Non-pigmented ciliary epithelial cell (primary cell): ENCODE data around the gene MCF2L2.

ENCODE experiments used
- DNase-seq: peaks from one replicate; pipeline ENCODE4 v3.0.0-alpha.2; 2010; ENCODE audit warnings: low read depth

MCF2L2 gene

DNA sequence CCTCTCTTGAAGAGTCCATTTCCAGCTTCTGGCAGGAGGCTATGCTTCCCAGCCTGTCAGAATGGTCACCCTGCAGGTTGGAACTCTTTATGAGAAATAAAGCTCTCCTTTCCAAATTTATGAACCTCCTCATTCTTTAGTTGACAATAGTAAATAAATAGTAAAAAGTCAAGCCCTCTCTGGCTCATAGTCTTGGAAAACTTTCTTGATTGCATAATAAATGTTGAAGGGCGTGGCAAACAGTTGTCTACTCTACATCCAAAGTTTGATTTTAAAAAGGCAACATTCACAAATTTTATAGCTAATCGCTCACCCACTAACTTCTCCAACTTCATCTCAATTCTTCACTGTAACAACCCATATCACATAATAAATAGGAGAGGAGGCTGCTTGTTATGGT, 58.8 kb downstream of the MCF2L2 start:
- DNase-seq, result no peak

DNA sequence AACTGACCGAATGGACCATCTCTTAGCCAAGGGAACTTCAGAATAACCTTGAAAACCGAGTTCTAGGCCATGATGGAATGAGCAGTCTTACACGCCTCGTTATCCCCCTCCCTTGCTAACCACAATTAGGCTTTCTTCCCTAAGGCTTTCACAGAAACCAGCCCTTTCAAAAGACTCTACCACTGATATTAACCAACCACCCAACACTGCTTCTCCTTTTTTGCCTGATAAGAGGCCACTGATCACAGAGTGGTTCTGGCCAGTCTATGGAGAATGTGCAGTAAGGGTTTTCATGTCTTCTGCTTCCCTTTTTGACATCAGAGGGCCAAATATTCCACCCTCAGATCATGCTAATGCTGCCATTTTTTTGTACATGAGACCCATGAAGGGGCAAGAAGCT, 59.3 kb downstream of the MCF2L2 start:
- DNase-seq, result no peak

DNA sequence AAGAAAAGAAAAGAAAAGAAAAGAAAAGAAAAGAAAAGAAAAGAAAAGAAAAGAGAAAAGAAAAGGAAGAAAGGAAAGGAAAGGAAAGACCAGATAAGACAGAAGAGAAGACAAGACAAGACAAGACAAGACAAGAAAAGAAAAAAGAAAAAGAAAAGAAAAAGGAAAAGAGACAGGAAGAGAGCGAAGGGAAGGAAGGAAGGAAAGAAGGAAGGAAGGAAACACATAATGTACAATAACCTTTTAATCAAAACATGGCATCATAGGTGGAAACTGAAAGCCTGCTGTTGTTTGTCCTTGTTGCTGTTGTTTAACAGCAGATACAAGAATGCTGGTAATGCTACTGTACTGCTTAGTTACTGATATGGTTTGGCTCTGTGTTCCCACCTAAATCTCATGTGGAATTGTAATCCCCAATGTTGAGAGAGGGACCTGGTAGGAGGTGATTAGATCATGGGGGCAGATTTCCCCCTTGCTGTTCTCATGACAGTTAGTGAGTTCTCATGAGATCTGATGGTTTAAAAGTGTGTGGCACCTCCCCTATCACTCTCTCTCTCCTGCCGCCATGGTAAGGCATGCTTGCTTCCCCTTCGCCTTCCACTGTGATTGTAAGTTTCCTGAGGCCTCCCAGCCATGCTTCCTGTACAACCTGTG, 67.3 kb downstream of the MCF2L2 start:
- DNase-seq, result no peak

DNA sequence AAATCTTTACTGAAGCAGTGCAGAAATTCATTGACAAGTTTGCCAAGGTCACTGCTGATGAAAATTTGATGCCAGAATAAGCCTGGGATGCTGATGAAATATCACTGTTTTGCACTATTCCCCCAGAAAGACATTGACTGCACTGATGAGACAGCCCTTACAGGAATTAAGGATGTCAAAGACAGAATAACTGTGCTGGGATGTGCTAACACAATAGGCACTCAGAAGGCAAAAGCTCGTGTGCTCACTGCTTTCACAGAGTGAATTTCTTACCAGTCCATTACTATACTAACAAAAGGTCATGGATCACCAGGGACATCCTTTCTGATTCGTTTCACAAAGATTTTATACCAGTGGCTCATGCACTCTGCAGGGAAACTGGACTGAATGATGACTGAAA, 69.4 kb downstream of the MCF2L2 start:
- DNase-seq, result no peak

DNA sequence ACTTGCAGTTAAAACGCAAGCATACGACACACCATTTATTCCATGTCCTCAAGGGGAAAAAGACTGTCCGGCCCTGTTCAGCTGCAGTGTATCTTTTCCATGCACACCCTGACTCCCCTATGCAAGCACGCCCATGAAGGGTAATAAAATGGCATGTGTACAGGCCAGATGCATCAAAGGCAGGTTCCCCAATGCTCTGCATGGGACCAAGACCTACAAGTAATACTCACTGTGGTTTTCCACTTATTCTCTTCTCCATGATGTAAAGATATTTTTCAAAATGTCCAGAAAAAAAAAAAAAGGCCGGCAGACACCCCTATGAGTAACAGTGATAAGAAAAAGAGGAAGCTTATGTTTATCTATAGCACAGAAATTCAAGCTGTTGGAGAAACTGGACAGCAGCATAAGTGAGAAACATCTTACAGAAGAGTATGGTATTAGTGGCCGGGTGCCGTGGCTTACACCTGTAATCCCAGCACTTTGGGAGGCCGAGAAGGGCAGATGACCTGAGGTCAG, 70.8 kb downstream of the MCF2L2 start:
- DNase-seq, result no peak

DNA sequence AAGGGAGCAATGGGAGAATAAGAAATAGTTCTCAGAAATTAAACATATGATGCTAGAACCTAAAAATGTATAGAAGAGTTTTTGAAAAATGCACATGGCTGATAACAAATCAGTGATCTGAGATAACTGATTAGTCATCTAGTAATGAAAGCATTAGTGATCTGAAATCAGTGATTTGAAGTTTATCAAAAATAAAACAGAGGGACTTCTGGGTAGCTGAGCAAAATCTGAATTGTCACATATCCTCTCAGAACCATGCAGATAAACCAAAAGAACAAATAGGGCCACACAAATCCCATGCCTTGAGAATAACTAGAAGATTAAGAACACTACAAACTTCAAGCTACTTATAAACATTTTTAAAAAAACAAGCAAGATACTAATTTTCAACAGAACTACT, 71.5 kb downstream of the MCF2L2 start:
- DNase-seq, result no peak

DNA sequence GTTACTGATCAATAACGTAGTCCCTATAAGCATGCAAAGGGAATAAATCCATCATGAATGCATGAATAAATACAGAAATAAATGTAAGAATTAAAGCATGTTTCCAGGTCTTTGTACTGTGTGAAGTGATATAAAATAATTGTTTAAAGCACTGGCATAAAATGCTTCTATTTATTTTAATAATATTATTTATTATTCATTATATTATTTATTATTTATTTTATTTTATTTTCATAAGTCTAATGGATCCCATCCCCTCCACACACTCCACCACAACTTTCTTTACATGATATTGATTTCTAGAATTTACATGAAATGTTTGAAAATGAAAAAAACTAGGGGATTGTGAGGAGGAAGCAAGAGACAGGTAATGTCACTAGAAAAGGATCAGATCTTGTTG, 73.5 kb downstream of the MCF2L2 start:
- DNase-seq, result no peak

DNA sequence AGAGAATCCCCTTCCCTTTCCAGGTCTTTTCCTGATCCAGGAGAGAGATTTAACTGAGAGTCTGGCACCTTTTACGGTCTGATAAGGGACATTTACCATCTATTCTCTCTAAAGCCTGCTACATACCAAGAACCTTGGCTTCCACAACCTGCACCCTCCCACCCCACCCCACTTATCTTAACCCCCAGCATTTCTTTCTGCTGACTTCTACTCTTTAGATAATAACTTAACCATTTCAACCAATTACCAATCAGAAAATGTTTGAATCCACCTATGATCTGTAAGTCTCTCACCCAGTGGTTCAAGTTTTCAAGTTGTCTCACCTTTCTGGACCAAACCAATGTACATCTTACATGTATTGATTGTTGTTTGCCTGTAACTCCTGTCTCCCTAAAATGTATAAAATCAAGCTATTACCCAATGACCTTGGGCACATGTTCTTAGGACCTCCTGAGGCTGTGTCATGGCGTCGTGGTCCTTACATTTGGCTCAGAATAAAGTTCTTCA, 74.0 kb downstream of the MCF2L2 start:
- no peak for DNase-seq

DNA sequence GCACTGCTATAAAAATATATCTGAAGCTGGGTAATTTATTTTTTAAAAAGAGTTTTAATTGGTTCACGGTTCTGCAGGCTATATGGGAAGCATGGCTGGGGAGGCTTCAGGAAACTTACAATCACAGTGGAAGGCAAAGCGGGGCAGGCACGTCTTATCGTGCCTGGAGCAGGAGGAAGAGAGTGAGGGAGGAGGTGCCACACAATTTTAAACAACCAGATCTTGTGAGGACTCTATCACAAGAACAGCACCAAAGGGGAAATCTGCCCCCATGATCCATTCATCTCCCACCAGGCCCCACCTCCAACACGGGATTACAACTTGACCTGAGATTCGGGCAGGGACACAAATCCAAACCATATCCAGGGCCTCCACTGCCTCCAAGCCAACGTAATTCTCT, 75.0 kb downstream of the MCF2L2 start:
- no peak for DNase-seq

DNA sequence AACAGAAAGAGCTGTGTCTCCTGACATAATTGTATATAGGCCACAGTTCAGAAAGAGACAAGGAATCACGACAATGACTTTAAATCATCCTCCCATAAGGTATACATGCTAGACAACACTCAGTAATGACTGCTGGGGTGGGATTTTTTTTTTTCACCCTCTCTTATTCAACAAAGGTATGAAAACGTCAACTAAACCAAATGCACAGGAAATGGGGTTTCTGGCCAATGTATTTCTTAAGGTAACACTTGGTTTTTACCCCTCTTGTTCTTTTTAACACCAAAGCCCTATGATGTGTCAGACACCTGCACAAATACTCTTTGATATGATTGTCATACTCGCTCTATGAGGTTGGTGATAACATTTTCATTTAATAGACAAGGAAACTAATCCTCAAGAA, 78.3 kb downstream of the MCF2L2 start:
- no peak for DNase-seq

DNA sequence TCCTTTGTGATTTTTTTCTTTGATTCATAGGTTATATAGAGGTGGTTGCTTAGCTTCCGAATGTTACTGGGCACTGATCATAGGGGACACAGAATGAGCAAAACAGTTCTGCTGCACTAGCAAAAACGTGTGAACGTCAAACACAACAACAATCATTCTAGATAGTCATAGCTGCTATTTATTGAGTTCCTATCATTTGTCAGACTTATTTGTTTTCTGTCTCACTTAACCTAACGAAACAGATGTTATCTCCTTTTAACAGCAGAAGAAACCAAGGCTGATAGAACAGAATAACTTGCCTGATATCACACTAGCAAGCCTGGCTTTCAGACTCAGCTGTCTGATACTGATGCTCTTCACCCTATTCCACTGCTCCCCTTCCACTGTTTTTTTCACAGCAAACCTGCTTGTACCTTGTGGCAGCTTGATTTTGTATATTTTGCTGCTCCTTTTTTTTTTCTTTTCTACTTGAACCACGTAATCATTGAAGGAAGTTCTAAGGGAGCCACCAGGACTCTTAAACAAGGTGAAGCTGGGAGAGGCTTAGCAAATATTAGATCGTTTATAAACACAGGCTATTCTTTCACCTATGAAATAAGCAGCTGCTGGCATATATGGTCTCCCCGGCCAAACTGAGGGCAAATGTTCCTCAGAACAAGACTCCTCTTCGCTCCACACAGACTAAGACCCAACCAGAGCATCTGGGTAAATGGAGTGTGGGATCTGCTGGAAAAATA, 78.8 kb downstream of the MCF2L2 start:
- no peak for DNase-seq

DNA sequence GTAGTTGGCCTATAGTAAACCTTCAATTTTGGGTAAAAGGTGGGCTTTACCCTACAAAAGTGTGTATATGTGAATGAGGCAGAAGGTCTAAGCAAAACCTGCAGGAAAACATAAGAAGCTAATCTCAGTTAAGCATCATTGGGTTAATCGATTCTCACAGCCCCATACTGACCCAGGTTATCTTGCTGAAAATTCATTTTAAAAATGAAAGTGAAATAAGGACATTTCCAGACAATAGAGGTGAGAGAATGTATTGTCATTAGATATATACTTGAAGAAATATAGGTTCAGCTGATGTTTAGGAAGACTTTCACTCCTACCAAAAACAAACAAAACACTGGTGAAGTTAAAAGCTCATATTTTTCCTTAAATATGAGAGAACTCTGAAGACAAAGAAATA, 85.6 kb downstream of the MCF2L2 start:
- no peak for DNase-seq

DNA sequence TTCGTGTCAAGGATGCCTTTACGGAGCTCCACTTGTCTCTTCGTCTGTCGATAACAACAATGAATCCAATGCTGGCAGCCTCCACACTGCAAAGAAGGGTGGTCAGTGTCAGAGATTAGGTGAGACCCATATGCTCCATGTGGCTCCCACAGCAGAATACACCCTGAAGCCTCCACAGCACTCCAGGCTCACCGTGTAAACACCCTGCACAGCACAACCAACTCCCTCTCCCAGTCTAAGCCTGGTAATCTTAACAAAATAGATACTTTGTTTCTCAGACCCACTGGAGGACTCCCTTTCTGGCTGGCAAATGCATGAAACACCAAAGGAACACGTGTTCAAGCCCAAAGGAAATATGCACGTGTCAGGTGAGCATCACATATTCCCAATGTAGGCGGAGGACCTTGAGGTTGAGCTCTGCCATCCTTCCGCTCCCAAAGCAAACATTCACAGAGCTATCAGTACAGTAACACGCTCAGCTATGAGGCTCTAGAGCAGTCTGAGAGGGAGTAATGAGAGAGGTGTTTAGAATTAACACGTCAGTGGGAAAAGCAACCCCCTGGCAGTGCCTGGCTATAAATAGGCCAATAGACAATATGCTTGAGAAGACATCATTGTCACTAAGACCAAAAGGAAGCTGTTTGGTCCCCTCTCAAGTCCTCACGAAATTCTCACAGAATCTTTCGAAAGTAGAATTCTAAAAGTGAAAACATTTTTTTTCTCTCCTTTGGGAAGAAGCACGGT, 86.7 kb downstream of the MCF2L2 start:
- no peak for DNase-seq

DNA sequence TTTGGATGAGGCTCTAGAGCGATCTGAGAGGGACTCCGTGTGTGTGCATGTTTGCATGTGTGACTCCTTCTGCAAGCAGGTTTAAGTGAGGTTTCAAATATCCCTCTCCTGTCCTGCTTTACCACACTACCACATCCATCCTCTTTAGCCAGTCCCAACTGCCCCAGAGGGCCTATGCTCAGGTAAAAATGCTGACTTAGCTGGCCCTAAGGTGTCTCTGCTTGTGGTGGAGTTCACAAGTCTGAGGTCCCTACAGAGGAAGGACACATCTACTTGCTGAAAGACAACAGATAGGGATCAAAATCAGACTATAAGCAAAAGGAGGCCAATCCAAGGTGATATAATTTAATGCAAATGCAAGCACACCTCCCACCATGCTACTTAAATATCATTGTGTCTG, 88.2 kb downstream of the MCF2L2 start:
- DNase-seq, result no peak

DNA sequence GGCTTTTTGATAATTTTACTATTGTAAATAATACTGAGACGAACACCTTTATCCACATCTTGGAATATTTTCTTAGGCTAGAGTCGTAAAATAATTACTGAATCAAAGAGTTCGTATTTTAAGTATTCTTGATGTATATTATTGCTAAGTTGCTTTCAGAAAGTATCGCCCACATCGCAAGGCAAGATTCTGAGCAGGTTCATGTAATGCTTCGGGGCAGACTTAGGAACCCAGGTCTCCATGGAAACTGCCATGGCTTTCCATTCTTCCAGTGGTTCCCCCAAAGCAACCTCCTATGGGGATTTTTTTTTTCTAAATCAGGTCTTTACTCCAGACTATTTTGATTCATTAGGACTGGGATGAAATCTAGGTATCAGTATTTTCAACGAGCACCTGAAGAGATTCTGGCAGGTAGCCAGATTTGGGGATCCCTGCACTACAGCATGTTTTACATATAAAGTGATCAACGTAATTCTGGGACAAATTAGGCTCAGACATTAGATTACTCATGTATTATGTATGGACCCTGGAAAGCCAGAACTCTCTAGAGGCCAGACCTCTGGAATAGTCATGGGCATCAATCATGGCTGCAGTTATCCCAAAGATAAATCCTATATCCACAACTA, 88.8 kb downstream of the MCF2L2 start:
- DNase-seq, result no peak

DNA sequence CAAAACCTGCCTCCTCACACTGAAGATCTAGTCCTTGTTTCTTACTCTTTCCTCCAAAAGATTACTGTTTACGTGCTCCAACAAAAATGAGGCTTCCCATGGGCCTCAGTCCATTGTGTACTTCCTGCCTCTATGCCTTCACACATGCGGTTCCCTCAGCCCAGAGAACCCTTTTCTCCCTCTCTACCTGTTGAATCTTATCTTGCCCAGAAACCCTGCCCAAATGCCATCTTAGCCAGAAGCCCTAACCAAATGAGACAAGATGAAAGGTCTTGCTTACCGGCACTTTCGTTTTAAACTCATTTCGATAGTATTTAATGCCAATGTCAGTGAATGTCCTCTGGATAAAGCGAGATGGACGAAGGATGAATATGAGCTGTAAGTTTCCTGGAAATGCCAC, 89.9 kb downstream of the MCF2L2 start:
- no peak for DNase-seq

DNA sequence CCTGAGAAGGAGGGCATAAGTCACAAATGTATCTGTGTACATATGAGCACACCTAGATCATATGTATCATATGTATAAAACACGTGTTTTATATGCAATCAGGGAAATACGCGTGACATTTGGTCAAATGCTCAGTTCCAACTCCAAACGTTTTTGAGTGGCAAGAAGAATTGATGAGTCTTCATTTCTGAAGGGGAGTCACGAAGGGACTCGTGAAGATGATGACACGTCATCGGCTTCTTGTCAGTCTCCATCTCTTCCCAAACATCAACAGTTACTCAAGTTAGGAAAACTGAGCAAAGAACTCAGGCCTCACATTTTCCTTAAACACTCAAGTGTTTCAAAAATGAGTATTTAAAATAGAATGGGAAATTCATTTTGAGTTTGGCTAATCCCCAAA, 95.9 kb downstream of the MCF2L2 start:
- no peak for DNase-seq

DNA sequence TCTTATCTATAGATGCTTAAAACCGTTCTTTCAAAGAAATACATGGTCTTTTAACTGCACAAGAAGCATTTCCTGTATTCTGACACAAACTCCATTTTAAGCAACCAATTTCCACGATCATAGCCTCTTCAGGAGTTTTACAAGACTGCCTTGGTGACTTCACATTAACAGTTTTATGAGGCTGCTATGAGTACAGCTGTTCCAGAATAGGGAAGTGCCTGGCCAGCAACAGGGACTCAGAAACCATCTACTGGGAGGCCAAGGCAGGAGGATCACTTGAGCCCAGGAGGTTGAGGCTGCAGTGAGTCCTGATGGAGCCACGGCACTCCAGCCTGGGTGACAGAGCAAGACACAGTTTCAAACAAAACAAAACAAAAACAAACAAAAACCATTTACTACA, 96.9 kb downstream of the MCF2L2 start:
- no peak for DNase-seq

DNA sequence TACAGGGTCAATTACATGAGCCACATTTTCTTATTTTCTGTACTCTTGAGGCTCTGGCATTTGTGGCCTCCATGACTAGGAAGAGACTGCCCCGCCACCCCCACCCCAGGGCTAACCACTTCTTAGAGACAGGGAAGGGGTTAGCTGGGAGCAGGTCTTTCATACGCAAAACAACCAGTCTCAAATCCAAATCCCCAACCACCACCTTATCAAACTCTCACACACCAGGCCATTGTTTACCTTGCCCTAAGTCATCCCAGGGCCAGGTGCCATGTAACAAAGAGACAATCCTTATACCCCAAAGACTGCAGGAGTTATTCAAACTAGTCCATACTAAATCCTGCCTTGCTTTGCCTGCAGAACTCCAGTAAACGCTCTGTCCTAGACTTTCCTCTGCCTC, 97.5 kb downstream of the MCF2L2 start:
- no peak for DNase-seq

DNA sequence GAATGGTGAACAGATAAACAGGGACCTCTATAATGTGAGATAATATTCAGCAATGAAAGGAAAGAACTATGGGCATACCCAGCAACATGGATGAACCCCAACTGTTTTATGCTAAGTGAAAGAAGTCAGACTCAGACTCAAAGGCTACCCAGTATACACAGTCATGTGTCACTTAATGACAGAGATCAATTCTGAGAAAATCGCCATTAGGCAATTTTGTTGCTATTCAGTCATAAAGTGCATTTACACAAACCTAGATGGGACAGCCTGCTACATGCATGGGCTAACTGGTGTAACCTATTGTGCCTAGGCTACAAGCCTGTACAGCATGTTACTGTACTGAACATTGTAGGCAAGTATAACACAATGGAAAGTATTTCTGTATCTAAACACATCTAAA, 98.9 kb downstream of the MCF2L2 start:
- DNase-seq, result no peak

DNA sequence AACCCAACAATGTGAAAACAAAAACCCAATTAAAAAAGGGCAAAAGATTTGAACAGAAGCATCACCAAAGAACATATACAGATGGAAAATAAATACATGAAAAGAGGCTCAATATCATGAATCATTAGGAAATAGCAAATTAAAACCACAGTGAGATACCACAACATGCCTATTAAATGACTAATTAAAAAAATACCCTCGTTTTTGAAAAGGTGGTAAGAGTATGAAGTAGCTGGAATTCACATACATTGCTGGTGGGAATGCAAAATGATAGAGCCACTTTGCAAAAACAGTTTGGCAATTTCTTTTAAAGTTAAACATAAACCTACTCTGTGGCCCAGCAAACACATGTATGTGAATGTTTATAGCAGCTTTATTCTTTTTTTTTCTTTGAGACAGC, 99.6 kb downstream of the MCF2L2 start:
- DNase-seq, result no peak

DNA sequence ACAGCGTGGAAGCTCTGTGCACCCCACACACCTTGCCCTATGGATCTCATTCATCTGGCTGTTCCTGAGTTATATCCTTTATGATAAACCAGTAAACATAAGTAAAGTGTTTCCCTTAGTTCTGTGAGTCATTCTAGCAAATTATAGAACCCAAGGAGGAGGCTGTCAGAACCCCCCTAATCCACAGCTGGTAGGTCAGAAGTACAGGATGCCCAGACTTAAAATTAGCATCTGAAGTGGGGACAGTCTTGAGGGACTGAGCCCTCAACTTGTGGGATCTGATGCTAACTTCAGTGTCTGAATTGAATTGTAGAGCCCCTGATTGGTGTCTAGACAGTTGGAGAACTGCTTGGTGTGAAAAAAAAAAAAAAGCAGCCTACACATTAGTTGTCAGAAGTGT, 100.3 kb downstream of the MCF2L2 start:
- DNase-seq, result no peak

DNA sequence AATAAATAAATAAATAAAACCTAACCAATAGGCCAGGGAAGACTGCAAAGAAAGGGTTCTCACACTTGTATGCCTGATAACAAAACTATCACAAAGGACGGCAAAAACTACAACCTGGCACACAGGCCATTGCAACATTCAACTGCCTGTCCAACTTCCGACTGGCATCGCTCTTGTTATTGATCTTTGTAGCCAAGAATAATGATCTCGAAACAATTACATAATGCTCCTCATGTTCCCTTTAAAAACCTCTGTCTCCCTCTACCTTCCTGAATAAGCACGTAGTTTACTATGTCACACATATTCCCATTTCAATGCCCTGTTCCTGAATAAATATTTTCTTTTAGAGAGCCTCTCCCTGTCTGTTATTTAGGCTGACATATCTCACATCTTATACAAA, 101.1 kb downstream of the MCF2L2 start:
- DNase-seq, result no peak
